ENCODE measurements around the gene KCP.

GRCh38 chr7:128827971-128828711, 82.4 kb downstream of the KCP start:
- TF ChIP-seq CTCF (IDR thresholded peaks at IDR 0.05) = no peak
- TF ChIP-seq POLR2A (IDR thresholded peaks at IDR 0.05) = no peak

Data from ovary (tissue), 3 donors.